ENCODE results near the gene ARHGEF18.

DNA sequence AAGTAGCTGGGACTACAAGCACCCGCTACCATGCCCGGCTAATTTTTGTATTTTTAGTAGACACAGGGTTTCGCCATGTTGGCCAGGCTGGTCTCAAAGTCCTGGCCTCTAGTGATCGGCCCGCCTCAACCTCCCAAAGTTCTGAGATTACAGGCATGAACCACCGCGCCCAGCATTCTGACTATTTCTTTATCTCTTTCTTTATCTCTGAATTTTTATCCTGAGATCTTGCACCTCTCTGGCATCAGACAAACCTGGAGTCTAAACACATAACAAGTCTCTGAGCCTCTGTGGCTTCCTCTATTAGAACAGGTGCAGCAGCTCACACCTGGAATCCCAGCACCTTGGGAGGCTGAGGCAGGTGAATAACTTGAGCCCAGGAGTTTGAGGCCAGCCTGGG lies 28.5 kb downstream of the ARHGEF18 start:
- TF ChIP-seq POLR2AphosphoS5 (IDR thresholded peaks at IDR 0.05) (no peak), POLR2A (IDR thresholded peaks at IDR 0.05) (no peak), EP300 (IDR thresholded peaks at IDR 0.05) (no peak)
- TF ChIP-seq, protein P1, sequence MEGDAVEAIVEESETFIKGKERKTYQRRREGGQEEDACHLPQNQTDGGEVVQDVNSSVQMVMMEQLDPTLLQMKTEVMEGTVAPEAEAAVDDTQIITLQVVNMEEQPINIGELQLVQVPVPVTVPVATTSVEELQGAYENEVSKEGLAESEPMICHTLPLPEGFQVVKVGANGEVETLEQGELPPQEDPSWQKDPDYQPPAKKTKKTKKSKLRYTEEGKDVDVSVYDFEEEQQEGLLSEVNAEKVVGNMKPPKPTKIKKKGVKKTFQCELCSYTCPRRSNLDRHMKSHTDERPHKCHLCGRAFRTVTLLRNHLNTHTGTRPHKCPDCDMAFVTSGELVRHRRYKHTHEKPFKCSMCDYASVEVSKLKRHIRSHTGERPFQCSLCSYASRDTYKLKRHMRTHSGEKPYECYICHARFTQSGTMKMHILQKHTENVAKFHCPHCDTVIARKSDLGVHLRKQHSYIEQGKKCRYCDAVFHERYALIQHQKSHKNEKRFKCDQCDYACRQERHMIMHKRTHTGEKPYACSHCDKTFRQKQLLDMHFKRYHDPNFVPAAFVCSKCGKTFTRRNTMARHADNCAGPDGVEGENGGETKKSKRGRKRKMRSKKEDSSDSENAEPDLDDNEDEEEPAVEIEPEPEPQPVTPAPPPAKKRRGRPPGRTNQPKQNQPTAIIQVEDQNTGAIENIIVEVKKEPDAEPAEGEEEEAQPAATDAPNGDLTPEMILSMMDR (IDR thresholded peaks at IDR 0.05) = no peak
